ENCODE data around the gene MUC13. TPM values are rescaled to one million over a fixed set of nuclear protein-coding genes. Genes with fewer than 3 reads are reported as not detected.

MUC13 gene
- total RNA-seq, 4 donors from 2014 or later, result 37.8 to 700 (median 401) TPM

GRCh38 chr3:124939661-124940060, 5.1 kb upstream of the MUC13 start:
- peaks cover 0 to 21% (median 14%) of the 10 kb centered on the region in 4 donors for H3K4me1 ChIP-seq
- no peak for TF ChIP-seq CTCF (IDR thresholded peaks at IDR 0.05)
- TF ChIP-seq POLR2AphosphoS5 (IDR thresholded peaks at IDR 0.05), result no peak
- no peak for TF ChIP-seq POLR2A (IDR thresholded peaks at IDR 0.05)
- no peak for TF ChIP-seq EP300 (IDR thresholded peaks at IDR 0.05; ENCODE audit: low read depth)
- no peak for DNase-seq
- H3K9me3 ChIP-seq, result no peaks in the 10 kb centered on the region
- no peaks in the 10 kb centered on the region for H3K36me3 ChIP-seq
- WGBS, 2 donors (ENCODE audit: low coverage in 1 of 2), result 63 to 77% methylated on average over 4 of the region's 4 CpGs
- intact Hi-C loops (cut with DNase I; ENCODE audit: low total_unique reads), result no loop called here
- H3K27me3 ChIP-seq, result no peaks in the 10 kb centered on the region
- H3K4me3 ChIP-seq, result no peak overlapping the region
- no peak overlapping the region for H3K27ac ChIP-seq
- in situ Hi-C loops (cut with MboI; ENCODE audit: low pct_ligation_motif_present in 1 of 4, low pct_unique_long_range_greater_than_20kb in 1 of 4, low sequenced_read_pairs in 3 of 4), result loop anchor here in 1 of 4 donors (25.0 kb wide), 1 partner anchor 498 kb away; no protein-coding TSS in a partner anchor

GRCh38 chr3:124938896-124939295, 4.3 kb upstream of the MUC13 start:
- WGBS, 2 donors (ENCODE audit: low coverage in 1 of 2), result 94 to 95% methylated on average over 5 of the region's 5 CpGs
- H3K9me3 ChIP-seq, result no peaks in the 10 kb centered on the region
- TF ChIP-seq EP300 (IDR thresholded peaks at IDR 0.05; ENCODE audit: low read depth) (no peak), POLR2A (IDR thresholded peaks at IDR 0.05) (no peak), CTCF (IDR thresholded peaks at IDR 0.05) (peak in 3 of 5 experiments; percentile 7 to 26 (median 8))
- H3K27ac ChIP-seq, result no peak overlapping the region
- DNase-seq, result no peak
- H3K27me3 ChIP-seq, result no peaks in the 10 kb centered on the region
- in situ Hi-C loops (cut with MboI; ENCODE audit: low pct_ligation_motif_present in 1 of 4, low pct_unique_long_range_greater_than_20kb in 1 of 4, low sequenced_read_pairs in 3 of 4) (loop anchor here in 1 of 4 donors (25.0 kb wide), 1 partner anchor 498 kb away; no protein-coding TSS in a partner anchor), intact Hi-C loops (cut with DNase I; ENCODE audit: low total_unique reads) (no loop called here)
- H3K4me3 ChIP-seq, result no peak overlapping the region
- peaks cover 0 to 21% (median 14%) of the 10 kb centered on the region in 4 donors for H3K4me1 ChIP-seq
- no peaks in the 10 kb centered on the region for H3K36me3 ChIP-seq

GRCh38 chr3:124937049-124937448, 2.5 kb upstream of the MUC13 start:
- H3K4me1 ChIP-seq, result peaks cover 0 to 21% (median 14%) of the 10 kb centered on the region in 4 donors
- no peaks in the 10 kb centered on the region for H3K9me3 ChIP-seq
- no peaks in the 10 kb centered on the region for H3K27me3 ChIP-seq
- intact Hi-C loops (cut with DNase I; ENCODE audit: low total_unique reads), result no loop called here
- TF ChIP-seq EP300 (IDR thresholded peaks at IDR 0.05; ENCODE audit: low read depth), result no peak
- no peak for TF ChIP-seq POLR2A (IDR thresholded peaks at IDR 0.05)
- no peak for TF ChIP-seq CTCF (IDR thresholded peaks at IDR 0.05)
- no peak for TF ChIP-seq POLR2AphosphoS5 (IDR thresholded peaks at IDR 0.05)
- in situ Hi-C loops (cut with MboI; ENCODE audit: low pct_ligation_motif_present in 1 of 4, low pct_unique_long_range_greater_than_20kb in 1 of 4, low sequenced_read_pairs in 3 of 4), result loop anchor here in 1 of 4 donors (25.0 kb wide), 1 partner anchor 500 kb away; no protein-coding TSS in a partner anchor
- 85 to 86% methylated on average over 3 of the region's 3 CpGs for WGBS, 2 donors (ENCODE audit: low coverage in 1 of 2)
- no peak overlapping the region for H3K27ac ChIP-seq
- DNase-seq, result no peak
- H3K36me3 ChIP-seq, result no peaks in the 10 kb centered on the region
- no peak overlapping the region for H3K4me3 ChIP-seq

- no peaks in the 10 kb centered on the region for H3K9me3 ChIP-seq
- WGBS, 2 donors (ENCODE audit: low coverage in 1 of 2), result 28 to 39% methylated on average over 4 to 5 of the region's 5 CpGs
- no peaks in the 10 kb centered on the region for H3K27me3 ChIP-seq
- no peak overlapping the region for H3K4me3 ChIP-seq
- intact Hi-C loops (cut with DNase I; ENCODE audit: low total_unique reads), result no loop called here
- in situ Hi-C loops (cut with MboI; ENCODE audit: low pct_ligation_motif_present in 1 of 4, low pct_unique_long_range_greater_than_20kb in 1 of 4, low sequenced_read_pairs in 3 of 4), result loop anchor here in 1 of 4 donors (25.0 kb wide), 1 partner anchor 501 kb away; no protein-coding TSS in a partner anchor
- H3K36me3 ChIP-seq, result no peaks in the 10 kb centered on the region
- DNase-seq, result no peak
- H3K27ac ChIP-seq, result peak overlapping the region; percentile 73 to 88 (median 82)
- TF ChIP-seq POLR2AphosphoS5 (IDR thresholded peaks at IDR 0.05), result no peak
- TF ChIP-seq EP300 (IDR thresholded peaks at IDR 0.05; ENCODE audit: low read depth), result no peak
- no peak for TF ChIP-seq CTCF (IDR thresholded peaks at IDR 0.05)
- no peak for TF ChIP-seq POLR2A (IDR thresholded peaks at IDR 0.05)
- H3K4me1 ChIP-seq, result peaks cover 0 to 29% (median 17%) of the 10 kb centered on the region in 4 donors
Observed at GRCh38 chr3:124935794-124936542, 1.4 kb upstream of the MUC13 start.

All from transverse colon (tissue), 4 donors.